Prostate gland (tissue), 2 donors: ENCODE measurements around the gene GEMIN7. TPM values are rescaled to one million over a fixed set of nuclear protein-coding genes. Genes with fewer than 3 reads are reported as not detected.

Experiments
- DNase-seq: peaks from one replicate; pipeline ENCODE4 v3.0.0-alpha.2; 2019; ENCODE audit warnings: low spot score
- H3K27ac ChIP-seq, 2 donors: fragments of 200-600 bp; sonication (generic); 2 replicates each; pipeline ENCODE4 v1.5.1; 2017 to 2019
- H3K27me3 ChIP-seq: fragments of 200-600 bp; sonication (generic); replicated peaks from 2 replicates; pipeline ENCODE4 v1.5.1; 2019; ENCODE audit not compliant: insufficient read depth
- H3K36me3 ChIP-seq, 2 donors: fragments of 200-600 bp; sonication (generic); 1 replicate in 1 of 2; 2 replicates in 1 of 2; pipeline versions ENCODE4 v1.5.1 to v1.8.1; 2017 to 2019
- H3K4me1 ChIP-seq: fragments of 200-600 bp; sonication (generic); replicated peaks from 2 replicates; pipeline ENCODE4 v1.5.1; 2019
- H3K4me3 ChIP-seq, 2 donors: fragments of 200-600 bp; sonication (generic); 2 replicates each; pipeline ENCODE4 v1.5.1; 2017 to 2019
- H3K9me3 ChIP-seq: fragments of 200-600 bp; sonication (generic); 2 replicates; pipeline ENCODE4 v1.5.1; 2017
- POLR2A ChIP-seq: fragments of 450-650 bp; IDR thresholded peaks from one replicate; pipeline ENCODE4 v1.6.1; 2016; ENCODE audit warnings: antibody characterized with exemption, mild to moderate bottlenecking
- POLR2AphosphoS5 ChIP-seq: sonication (generic); formaldehyde crosslinking; IDR thresholded peaks from one replicate; pipeline ENCODE4 v1.6.1; 2017; ENCODE audit warnings: antibody characterized with exemption
- WGBS: methylation state at CpG from one replicate; pipeline ENCODE4 v1.1.5; 2018; 5-methylcytosine and 5-hydroxymethylcytosine counted together
- intact Hi-C: fragments of 100-400 bp; cut with DNase I; formaldehyde crosslinking; loops from one replicate; pipeline ENCODE4 v1.14.2; 2022
- total RNA-seq, 2 donors: library from RNA; depleted of rRNA; stranded (reverse); fragments of >200 nt; gene quantifications; one replicate each; pipeline ENCODE4 v1.1.0, GENCODE V29; 2016
- TF ChIP-seq, protein P1 (sequence below), 4 experiments: fragments of 200-600 bp in 2 of 4; fragments of 450-650 bp in 2 of 4; sonication (generic) in 2 of 4; IDR thresholded peaks; 1 replicate in 3 of 4; 2 replicates in 1 of 4; pipeline ENCODE4 v1.5.1; 2016 to 2019; ENCODE audit warnings: antibody characterized with exemption in 4 of 4, mild to moderate bottlenecking in 2 of 4, moderate library complexity in 2 of 4

Gene GEMIN7
- total RNA-seq, 2 donors from 2014 or later = 13.9 to 41.0 TPM

DNA sequence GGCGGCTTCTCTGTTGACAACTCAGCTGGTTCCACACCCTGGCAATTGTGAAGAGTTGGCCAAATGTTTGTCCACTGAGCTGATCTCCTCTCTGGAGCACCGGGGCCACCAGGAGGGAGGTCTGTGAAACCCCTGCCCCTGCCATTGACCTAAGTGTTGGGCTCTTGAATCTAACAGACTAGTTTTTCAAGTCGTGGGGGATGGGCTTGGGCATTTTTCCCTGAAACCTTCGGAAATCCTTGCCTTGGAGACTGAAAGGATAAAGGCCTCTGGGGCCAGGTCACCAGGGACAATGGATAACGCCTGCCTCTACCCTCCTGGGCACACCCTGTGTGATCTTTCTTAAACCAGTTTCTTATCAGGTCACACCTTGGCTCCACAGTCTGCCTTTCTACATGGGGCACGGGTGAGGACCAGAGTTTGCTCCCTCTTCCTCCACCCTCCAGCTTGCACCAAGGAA, 881 bp downstream of the GEMIN7 start:
- Histone ChIP-seq H3K36me3 (no peaks in the 10 kb centered on the region), H3K4me1 (peaks cover 5% of the 10 kb centered on the region), H3K27me3 (no peaks in the 10 kb centered on the region), H3K9me3 (no peaks in the 10 kb centered on the region), H3K4me3 (peak overlapping the region; percentile 68 to 79), H3K27ac (peak overlapping the region in 1 of 2 donors; percentile 37)
- intact Hi-C loops = no loop called here
- no peak for DNase-seq
- WGBS = 10% methylated on average over 6 of the region's 6 CpGs
- TF ChIP-seq POLR2A = no peak
- TF ChIP-seq, protein P1, sequence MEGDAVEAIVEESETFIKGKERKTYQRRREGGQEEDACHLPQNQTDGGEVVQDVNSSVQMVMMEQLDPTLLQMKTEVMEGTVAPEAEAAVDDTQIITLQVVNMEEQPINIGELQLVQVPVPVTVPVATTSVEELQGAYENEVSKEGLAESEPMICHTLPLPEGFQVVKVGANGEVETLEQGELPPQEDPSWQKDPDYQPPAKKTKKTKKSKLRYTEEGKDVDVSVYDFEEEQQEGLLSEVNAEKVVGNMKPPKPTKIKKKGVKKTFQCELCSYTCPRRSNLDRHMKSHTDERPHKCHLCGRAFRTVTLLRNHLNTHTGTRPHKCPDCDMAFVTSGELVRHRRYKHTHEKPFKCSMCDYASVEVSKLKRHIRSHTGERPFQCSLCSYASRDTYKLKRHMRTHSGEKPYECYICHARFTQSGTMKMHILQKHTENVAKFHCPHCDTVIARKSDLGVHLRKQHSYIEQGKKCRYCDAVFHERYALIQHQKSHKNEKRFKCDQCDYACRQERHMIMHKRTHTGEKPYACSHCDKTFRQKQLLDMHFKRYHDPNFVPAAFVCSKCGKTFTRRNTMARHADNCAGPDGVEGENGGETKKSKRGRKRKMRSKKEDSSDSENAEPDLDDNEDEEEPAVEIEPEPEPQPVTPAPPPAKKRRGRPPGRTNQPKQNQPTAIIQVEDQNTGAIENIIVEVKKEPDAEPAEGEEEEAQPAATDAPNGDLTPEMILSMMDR (IDR thresholded peaks at IDR 0.05) = no peak
- no peak for TF ChIP-seq POLR2AphosphoS5

DNA sequence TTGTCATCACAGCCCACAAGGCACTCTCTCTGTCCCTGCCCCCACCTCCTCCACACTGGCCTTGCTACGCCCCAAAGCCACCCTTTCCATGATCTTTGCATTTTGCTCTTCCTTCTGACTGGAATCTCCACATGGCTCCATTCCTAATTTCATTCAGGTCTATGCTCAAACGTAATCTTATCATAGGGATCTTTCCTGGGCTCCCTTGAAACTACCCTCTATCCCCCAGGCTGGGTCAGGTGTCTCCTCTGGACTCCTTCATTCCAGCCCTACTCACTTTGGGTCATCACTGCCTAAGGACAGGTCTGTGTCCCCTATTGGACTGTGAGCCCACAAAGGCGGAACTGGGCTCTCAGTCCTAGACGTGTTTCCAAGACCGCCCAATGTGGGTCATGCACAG, 3.1 kb downstream of the GEMIN7 start:
- no peaks in the 10 kb centered on the region for H3K27me3 ChIP-seq
- TF ChIP-seq, protein P1 (IDR thresholded peaks at IDR 0.05) = no peak
- TF ChIP-seq POLR2A (no peak), POLR2AphosphoS5 (no peak)
- no peak overlapping the region for H3K4me3 ChIP-seq
- H3K4me1 ChIP-seq = peaks cover 5% of the 10 kb centered on the region
- no peaks in the 10 kb centered on the region for H3K36me3 ChIP-seq
- 86% methylated on average over 5 of the region's 5 CpGs for WGBS
- H3K27ac ChIP-seq = no peak overlapping the region
- DNase-seq = no peak
- intact Hi-C loops = no loop called here
- no peaks in the 10 kb centered on the region for H3K9me3 ChIP-seq

DNA sequence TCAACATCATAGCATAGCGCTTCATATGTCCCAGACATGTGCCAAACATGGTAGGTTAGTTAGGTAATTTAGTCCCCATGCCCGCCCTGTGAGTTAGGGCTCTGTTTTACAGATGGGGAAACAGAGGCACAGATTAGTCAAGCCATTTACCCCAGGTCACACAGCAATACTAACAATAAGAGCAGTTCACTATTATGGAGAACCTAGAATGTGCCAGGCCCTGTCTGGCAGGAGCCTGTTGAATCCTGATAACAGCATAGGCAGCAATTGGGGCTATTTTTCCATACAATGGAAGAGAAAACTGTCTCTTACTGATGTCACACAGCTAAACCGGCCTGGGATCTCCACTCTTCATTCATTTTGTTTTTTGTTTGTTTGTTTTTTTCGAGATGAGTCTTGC, 7.4 kb downstream of the GEMIN7 start:
- TF ChIP-seq, protein P1 (IDR thresholded peaks at IDR 0.05) = no peak
- no peak for TF ChIP-seq POLR2A
- no peak for TF ChIP-seq POLR2AphosphoS5
- H3K9me3 ChIP-seq = no peaks in the 10 kb centered on the region
- no peak for DNase-seq
- no peaks in the 10 kb centered on the region for H3K36me3 ChIP-seq
- 92% methylated on average over 4 of the region's 4 CpGs for WGBS
- no peak overlapping the region for H3K4me3 ChIP-seq
- no peak overlapping the region for H3K27ac ChIP-seq
- H3K4me1 ChIP-seq = no peaks in the 10 kb centered on the region
- H3K27me3 ChIP-seq = no peaks in the 10 kb centered on the region
- intact Hi-C loops = no loop called here

DNA sequence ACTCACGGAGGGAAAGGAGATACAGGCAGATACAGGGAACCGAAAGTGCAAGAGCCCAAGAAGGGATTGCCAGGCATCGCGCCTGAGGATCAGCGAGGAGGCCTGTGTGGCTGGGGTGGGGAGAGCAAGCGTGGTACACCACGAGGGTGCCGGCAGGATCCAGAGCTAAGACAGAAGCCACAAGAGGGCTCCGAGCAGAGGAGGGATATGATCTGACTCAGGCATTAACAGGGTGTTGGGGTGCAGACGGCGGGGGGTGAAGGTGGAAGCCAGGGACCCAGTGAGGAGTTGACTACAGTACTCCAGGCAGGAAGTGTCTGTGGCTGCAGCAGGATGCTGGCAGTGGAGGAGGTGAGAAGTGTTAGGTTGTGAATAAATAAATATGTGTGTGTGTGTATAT, 8.5 kb downstream of the GEMIN7 start:
- Histone ChIP-seq H3K27me3 (no peaks in the 10 kb centered on the region), H3K36me3 (no peaks in the 10 kb centered on the region), H3K9me3 (no peaks in the 10 kb centered on the region), H3K4me3 (no peak overlapping the region), H3K27ac (no peak overlapping the region), H3K4me1 (no peaks in the 10 kb centered on the region)
- DNase-seq = no peak
- TF ChIP-seq POLR2AphosphoS5 (no peak), POLR2A (no peak)
- TF ChIP-seq, protein P1 (IDR thresholded peaks at IDR 0.05) = no peak
- WGBS = 81% methylated on average over 11 of the region's 11 CpGs
- intact Hi-C loops = no loop called here

DNA sequence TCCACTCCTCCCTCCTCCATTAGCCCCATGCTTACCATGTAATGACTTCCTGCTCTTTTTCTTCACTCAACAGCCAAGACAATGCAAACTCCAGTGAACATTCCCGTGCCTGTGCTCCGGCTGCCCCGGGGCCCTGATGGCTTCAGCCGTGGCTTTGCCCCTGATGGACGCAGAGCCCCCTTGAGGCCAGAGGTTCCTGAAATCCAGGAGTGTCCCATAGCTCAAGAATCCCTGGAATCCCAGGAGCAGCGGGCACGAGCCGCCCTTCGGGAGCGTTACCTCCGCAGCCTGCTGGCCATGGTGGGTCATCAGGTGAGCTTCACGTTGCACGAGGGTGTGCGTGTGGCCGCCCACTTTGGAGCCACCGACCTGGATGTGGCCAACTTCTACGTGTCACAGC, 11.0 kb downstream of the GEMIN7 start:
- no peaks in the 10 kb centered on the region for H3K9me3 ChIP-seq
- no peak for TF ChIP-seq POLR2A
- TF ChIP-seq, protein P1 (IDR thresholded peaks at IDR 0.05) = no peak
- no peak for TF ChIP-seq POLR2AphosphoS5
- no peaks in the 10 kb centered on the region for H3K36me3 ChIP-seq
- H3K27ac ChIP-seq = no peak overlapping the region
- no peak for DNase-seq
- H3K27me3 ChIP-seq = no peaks in the 10 kb centered on the region
- H3K4me3 ChIP-seq = no peak overlapping the region
- H3K4me1 ChIP-seq = peaks cover 14% of the 10 kb centered on the region
- intact Hi-C loops = loop anchor here (2.0 kb wide), 1 partner anchor 89 kb away; the partner anchor contains the start of genes BLOC1S3 and TRAPPC6A
- 87% methylated on average over 17 of the region's 17 CpGs for WGBS
